ENCODE data around the gene MEGF9.

GRCh38 chr9:120714846-120715388 lies 647 bp upstream of the MEGF9 start:
- TF ChIP-seq, protein P1, sequence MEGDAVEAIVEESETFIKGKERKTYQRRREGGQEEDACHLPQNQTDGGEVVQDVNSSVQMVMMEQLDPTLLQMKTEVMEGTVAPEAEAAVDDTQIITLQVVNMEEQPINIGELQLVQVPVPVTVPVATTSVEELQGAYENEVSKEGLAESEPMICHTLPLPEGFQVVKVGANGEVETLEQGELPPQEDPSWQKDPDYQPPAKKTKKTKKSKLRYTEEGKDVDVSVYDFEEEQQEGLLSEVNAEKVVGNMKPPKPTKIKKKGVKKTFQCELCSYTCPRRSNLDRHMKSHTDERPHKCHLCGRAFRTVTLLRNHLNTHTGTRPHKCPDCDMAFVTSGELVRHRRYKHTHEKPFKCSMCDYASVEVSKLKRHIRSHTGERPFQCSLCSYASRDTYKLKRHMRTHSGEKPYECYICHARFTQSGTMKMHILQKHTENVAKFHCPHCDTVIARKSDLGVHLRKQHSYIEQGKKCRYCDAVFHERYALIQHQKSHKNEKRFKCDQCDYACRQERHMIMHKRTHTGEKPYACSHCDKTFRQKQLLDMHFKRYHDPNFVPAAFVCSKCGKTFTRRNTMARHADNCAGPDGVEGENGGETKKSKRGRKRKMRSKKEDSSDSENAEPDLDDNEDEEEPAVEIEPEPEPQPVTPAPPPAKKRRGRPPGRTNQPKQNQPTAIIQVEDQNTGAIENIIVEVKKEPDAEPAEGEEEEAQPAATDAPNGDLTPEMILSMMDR (optimal IDR thresholded peaks at IDR 0.05 in 1 of 3, IDR thresholded peaks at IDR 0.05 in 1 of 3, conservative IDR thresholded peaks at IDR 0.05 in 1 of 3; ENCODE audit: extremely low read depth in 1 of 3, insufficient read depth in 2 of 3, low read length in 3 of 3) = no peak
- no peak for TF ChIP-seq EZH2 (IDR thresholded peaks at IDR 0.05; ENCODE audit: low read length)

All from keratinocyte (primary cell).